Liver (tissue), 3 donors: Measurements from ENCODE around the gene OMP.

Experiments used
- ATF3 ChIP-seq: IDR thresholded peaks from 2 replicates; pipeline ENCODE4 v1.6.1; 2016; ENCODE audit warnings: antibody characterized with exemption
- JUND ChIP-seq, 2 donors: IDR thresholded peaks; 2 replicates each; pipeline ENCODE4 v1.6.1; 2016; ENCODE audit warnings: antibody characterized with exemption in 2 of 2
- TAF1 ChIP-seq: conservative IDR thresholded peaks from 2 replicates; pipeline ENCODE4 v1.6.1; 2016; ENCODE audit warnings: antibody characterized with exemption, mild to moderate bottlenecking
- YY1 ChIP-seq: IDR thresholded peaks from 2 replicates; pipeline ENCODE4 v1.6.1; 2016; ENCODE audit warnings: antibody characterized with exemption, mild to moderate bottlenecking
- ZBTB33 ChIP-seq: IDR thresholded peaks from 2 replicates; pipeline ENCODE4 v1.6.1; 2016; ENCODE audit warnings: antibody characterized with exemption
- TF ChIP-seq, protein P1 (sequence below): fragments of 150-350 bp; IDR thresholded peaks from 2 replicates; pipeline ENCODE4 v1.5.1; 2017; ENCODE audit warnings: improper control_type of control experiment, low read depth, low read length; ENCODE audit not compliant: missing input control
- donor health status: healthy.
- donor health status: healthy.

GRCh38 chr11:77067861-77068443, 34.7 kb upstream of the OMP start:
- TF ChIP-seq TAF1 (no peak), ZBTB33 (no peak), JUND (IDR thresholded peaks at IDR 0.05) (no peak), ATF3 (no peak), YY1 (no peak)
- TF ChIP-seq, protein P1, sequence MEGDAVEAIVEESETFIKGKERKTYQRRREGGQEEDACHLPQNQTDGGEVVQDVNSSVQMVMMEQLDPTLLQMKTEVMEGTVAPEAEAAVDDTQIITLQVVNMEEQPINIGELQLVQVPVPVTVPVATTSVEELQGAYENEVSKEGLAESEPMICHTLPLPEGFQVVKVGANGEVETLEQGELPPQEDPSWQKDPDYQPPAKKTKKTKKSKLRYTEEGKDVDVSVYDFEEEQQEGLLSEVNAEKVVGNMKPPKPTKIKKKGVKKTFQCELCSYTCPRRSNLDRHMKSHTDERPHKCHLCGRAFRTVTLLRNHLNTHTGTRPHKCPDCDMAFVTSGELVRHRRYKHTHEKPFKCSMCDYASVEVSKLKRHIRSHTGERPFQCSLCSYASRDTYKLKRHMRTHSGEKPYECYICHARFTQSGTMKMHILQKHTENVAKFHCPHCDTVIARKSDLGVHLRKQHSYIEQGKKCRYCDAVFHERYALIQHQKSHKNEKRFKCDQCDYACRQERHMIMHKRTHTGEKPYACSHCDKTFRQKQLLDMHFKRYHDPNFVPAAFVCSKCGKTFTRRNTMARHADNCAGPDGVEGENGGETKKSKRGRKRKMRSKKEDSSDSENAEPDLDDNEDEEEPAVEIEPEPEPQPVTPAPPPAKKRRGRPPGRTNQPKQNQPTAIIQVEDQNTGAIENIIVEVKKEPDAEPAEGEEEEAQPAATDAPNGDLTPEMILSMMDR = no peak
